ES-I3 (cell line): ENCODE results near the gene MCC.
"Not testable (repeated sequence)": the region's sequence is repeated elsewhere in the genome, so short reads cannot be mapped to it uniquely, and the experiment has no call there.

Source experiments
- H3K36me3 ChIP-seq: 2 replicates; pipeline ENCODE4 v1.6.1; 2013; ENCODE audit warnings: mild to moderate bottlenecking, low read length, control low read depth, moderate library complexity; ENCODE audit not compliant: insufficient read depth
- H3K4me1 ChIP-seq: 2 replicates; pipeline ENCODE4 v1.6.1; 2013; ENCODE audit warnings: mild to moderate bottlenecking, control low read depth, low read length; ENCODE audit not compliant: insufficient read depth
- H3K9ac ChIP-seq: 2 replicates; pipeline ENCODE4 v1.6.1; 2013; ENCODE audit warnings: low read depth, mild to moderate bottlenecking, low read length, moderate library complexity
- H3K9me3 ChIP-seq: 2 replicates; pipeline ENCODE4 v1.6.1; 2013; ENCODE audit warnings: mild to moderate bottlenecking, low read length, moderate library complexity; ENCODE audit not compliant: control insufficient read depth, insufficient read depth

Gene MCC

GRCh38 chr5:113427871-113428574 is 60.2 kb downstream of the MCC start:
- no peaks in the 10 kb centered on the region for H3K4me1 ChIP-seq
- H3K9ac ChIP-seq: no peak overlapping the region
- no peaks in the 10 kb centered on the region for H3K36me3 ChIP-seq
- H3K9me3 ChIP-seq: no peaks in the 10 kb centered on the region

- Histone ChIP-seq H3K9me3 (no peaks in the 10 kb centered on the region), H3K36me3 (no peaks in the 10 kb centered on the region), H3K4me1 (no peaks in the 10 kb centered on the region), H3K9ac (no peak overlapping the region)
These were observed 62.3 kb downstream of the MCC start for GRCh38 chr5:113425909-113426308.

GRCh38 chr5:113421693-113422092 is 66.6 kb downstream of the MCC start:
- Histone ChIP-seq H3K9ac (no peak overlapping the region), H3K36me3 (no peaks in the 10 kb centered on the region), H3K4me1 (no peaks in the 10 kb centered on the region), H3K9me3 (no peaks in the 10 kb centered on the region)

GRCh38 chr5:113405530-113405929 is 82.7 kb downstream of the MCC start:
- Histone ChIP-seq H3K9me3 (no peaks in the 10 kb centered on the region), H3K4me1 (no peaks in the 10 kb centered on the region), H3K9ac (no peak overlapping the region), H3K36me3 (no peaks in the 10 kb centered on the region)

- H3K9me3 ChIP-seq: no peaks in the 10 kb centered on the region
- no peak overlapping the region for H3K9ac ChIP-seq
- H3K4me1 ChIP-seq: no peaks in the 10 kb centered on the region
- no peaks in the 10 kb centered on the region for H3K36me3 ChIP-seq
These were observed 84.0 kb downstream of the MCC start for GRCh38 chr5:113404269-113404668.

- not testable (repeated sequence) for H3K9me3 ChIP-seq, H3K36me3 ChIP-seq, H3K4me1 ChIP-seq, H3K9ac ChIP-seq
These were observed 90.3 kb downstream of the MCC start for GRCh38 chr5:113397986-113398385.

- H3K9ac ChIP-seq: no peak overlapping the region
- H3K4me1 ChIP-seq: no peaks in the 10 kb centered on the region
- H3K36me3 ChIP-seq: no peaks in the 10 kb centered on the region
- H3K9me3 ChIP-seq: no peaks in the 10 kb centered on the region
These were observed 91.2 kb downstream of the MCC start for GRCh38 chr5:113397046-113397445.

- Histone ChIP-seq H3K9me3 (no peaks in the 10 kb centered on the region), H3K9ac (no peak overlapping the region), H3K36me3 (no peaks in the 10 kb centered on the region), H3K4me1 (no peaks in the 10 kb centered on the region)
These were observed 93.6 kb downstream of the MCC start for GRCh38 chr5:113394658-113395057.

GRCh38 chr5:113390224-113390623 is 98.0 kb downstream of the MCC start:
- Histone ChIP-seq H3K9ac (no peak overlapping the region), H3K4me1 (no peaks in the 10 kb centered on the region), H3K36me3 (no peaks in the 10 kb centered on the region), H3K9me3 (no peaks in the 10 kb centered on the region)

- H3K9me3 ChIP-seq: no peaks in the 10 kb centered on the region
- no peaks in the 10 kb centered on the region for H3K36me3 ChIP-seq
- H3K9ac ChIP-seq: no peak overlapping the region
- H3K4me1 ChIP-seq: no peaks in the 10 kb centered on the region
These were observed 99.1 kb downstream of the MCC start for GRCh38 chr5:113389116-113389515.

- Histone ChIP-seq H3K4me1 (no peaks in the 10 kb centered on the region), H3K9me3 (no peaks in the 10 kb centered on the region), H3K36me3 (no peaks in the 10 kb centered on the region), H3K9ac (no peak overlapping the region)
These were observed 100.4 kb downstream of the MCC start for GRCh38 chr5:113387844-113388243.

GRCh38 chr5:113384782-113385285 is 103.4 kb downstream of the MCC start:
- no peaks in the 10 kb centered on the region for H3K36me3 ChIP-seq
- no peak overlapping the region for H3K9ac ChIP-seq
- H3K4me1 ChIP-seq: no peaks in the 10 kb centered on the region
- no peaks in the 10 kb centered on the region for H3K9me3 ChIP-seq

GRCh38 chr5:113382731-113383130 is 105.5 kb downstream of the MCC start:
- Histone ChIP-seq H3K36me3 (no peaks in the 10 kb centered on the region), H3K9me3 (no peaks in the 10 kb centered on the region), H3K9ac (no peak overlapping the region), H3K4me1 (no peaks in the 10 kb centered on the region)

- no peaks in the 10 kb centered on the region for H3K4me1 ChIP-seq
- no peaks in the 10 kb centered on the region for H3K36me3 ChIP-seq
- no peak overlapping the region for H3K9ac ChIP-seq
- H3K9me3 ChIP-seq: no peaks in the 10 kb centered on the region
These were observed 106.5 kb downstream of the MCC start for GRCh38 chr5:113381791-113382190.

GRCh38 chr5:113380807-113381326 is 107.4 kb downstream of the MCC start:
- no peaks in the 10 kb centered on the region for H3K4me1 ChIP-seq
- H3K9ac ChIP-seq: no peak overlapping the region
- no peaks in the 10 kb centered on the region for H3K9me3 ChIP-seq
- no peaks in the 10 kb centered on the region for H3K36me3 ChIP-seq
